ENCODE data around the gene CAMTA1.

The CAMTA1 gene

DNA sequence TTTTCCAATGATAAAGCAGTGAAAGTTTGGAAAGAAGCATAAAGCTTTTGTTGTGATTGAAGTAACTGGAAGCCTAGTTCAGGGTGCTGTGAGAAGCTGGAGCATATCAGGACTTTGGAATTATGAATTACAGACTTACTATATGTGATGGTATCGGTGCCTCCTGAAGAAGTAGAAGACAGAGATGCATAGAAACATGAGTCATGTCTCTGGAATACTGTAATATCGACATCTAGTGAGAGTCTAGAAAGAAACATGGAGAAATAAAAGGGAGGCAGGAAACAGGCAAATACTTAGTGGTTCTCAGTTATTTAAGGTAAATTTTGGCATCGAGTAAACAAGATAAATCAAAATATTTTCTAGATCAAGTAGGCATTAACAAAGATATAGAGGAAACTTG, 103.0 kb downstream of the CAMTA1 start:
- no peak overlapping the region for H3K4me3 ChIP-seq (ENCODE audit: control insufficient read depth, low read depth, low read length)
- no peak for DNase-seq (ENCODE audit: low read depth)
- TF ChIP-seq, protein P1, sequence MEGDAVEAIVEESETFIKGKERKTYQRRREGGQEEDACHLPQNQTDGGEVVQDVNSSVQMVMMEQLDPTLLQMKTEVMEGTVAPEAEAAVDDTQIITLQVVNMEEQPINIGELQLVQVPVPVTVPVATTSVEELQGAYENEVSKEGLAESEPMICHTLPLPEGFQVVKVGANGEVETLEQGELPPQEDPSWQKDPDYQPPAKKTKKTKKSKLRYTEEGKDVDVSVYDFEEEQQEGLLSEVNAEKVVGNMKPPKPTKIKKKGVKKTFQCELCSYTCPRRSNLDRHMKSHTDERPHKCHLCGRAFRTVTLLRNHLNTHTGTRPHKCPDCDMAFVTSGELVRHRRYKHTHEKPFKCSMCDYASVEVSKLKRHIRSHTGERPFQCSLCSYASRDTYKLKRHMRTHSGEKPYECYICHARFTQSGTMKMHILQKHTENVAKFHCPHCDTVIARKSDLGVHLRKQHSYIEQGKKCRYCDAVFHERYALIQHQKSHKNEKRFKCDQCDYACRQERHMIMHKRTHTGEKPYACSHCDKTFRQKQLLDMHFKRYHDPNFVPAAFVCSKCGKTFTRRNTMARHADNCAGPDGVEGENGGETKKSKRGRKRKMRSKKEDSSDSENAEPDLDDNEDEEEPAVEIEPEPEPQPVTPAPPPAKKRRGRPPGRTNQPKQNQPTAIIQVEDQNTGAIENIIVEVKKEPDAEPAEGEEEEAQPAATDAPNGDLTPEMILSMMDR (conservative IDR thresholded peaks at IDR 0.05; ENCODE audit: control insufficient read depth, insufficient read depth, low read depth, low read length), result no peak

GRCh38 chr1:6888870-6889269, 103.6 kb downstream of the CAMTA1 start:
- TF ChIP-seq, protein P1 (conservative IDR thresholded peaks at IDR 0.05; ENCODE audit: control insufficient read depth, insufficient read depth, low read depth, low read length), result no peak
- no peak for DNase-seq (ENCODE audit: low read depth)
- no peak overlapping the region for H3K4me3 ChIP-seq (ENCODE audit: control insufficient read depth, low read depth, low read length)

GRCh38 chr1:6889875-6890480, 104.7 kb downstream of the CAMTA1 start:
- TF ChIP-seq, protein P1 (conservative IDR thresholded peaks at IDR 0.05; ENCODE audit: control insufficient read depth, insufficient read depth, low read depth, low read length), result peak; percentile 86
- peak; percentile 65 for DNase-seq (ENCODE audit: low read depth)
- H3K4me3 ChIP-seq (ENCODE audit: control insufficient read depth, low read depth, low read length), result no peak overlapping the region

DNA sequence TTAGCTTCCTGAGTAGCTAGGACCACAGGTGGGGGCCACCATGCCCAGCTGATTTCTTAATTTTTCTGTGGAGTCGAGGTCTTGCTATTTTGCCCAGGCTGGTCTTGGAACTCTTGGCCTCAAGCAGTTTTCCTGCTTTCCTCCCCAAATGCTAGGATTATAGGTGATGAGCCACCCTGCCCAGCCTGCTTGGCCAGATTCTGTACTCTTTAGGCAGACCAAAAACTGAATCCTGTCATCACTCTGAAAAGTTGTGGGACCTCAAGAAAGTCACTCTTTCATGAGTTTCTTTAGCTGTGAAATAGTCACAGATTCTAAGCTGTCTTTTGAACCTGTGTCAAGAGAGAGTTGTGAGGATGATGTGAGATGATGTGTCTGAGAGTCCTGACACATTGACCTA, 105.4 kb downstream of the CAMTA1 start:
- no peak overlapping the region for H3K4me3 ChIP-seq (ENCODE audit: control insufficient read depth, low read depth, low read length)
- TF ChIP-seq, protein P1 (conservative IDR thresholded peaks at IDR 0.05; ENCODE audit: control insufficient read depth, insufficient read depth, low read depth, low read length), result no peak
- DNase-seq (ENCODE audit: low read depth), result no peak

DNA sequence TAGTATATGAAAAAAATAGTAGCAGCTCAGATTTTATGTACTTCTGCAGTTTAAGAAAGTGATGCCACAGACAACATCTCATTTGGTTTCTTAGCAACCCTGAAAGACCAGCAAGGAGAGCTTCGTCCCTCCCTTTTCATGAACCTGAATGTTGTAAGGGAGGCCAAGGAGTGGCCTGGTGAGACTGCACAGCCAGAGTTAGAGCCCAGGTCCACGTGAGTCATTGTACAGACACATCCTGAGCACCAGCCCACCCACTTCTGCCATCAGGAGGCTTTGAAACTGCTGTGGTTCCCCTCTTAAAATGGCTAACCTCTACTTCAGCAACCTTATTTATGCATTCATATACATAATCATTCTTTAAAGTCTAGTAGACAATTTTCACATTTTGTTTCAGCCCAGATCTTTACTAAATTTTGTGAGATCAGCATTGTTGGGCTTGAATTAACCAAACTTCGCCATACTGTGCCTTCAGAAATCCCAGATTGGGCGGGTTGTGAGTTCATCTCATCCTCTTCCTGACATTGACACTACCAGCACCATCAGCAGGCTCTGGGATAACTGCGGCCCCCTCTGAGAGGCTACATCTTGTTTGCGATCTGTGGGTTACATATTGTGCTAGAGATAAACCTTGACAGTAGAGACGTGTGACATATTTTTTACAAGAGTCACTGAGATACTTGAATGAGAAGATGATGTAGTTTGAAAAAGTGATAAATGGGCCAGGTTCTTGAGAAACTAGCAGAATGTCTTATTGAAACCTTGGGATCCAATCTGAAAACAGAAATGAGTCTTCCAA, 106.7 kb downstream of the CAMTA1 start:
- DNase-seq (ENCODE audit: low read depth), result peak; percentile 54
- no peak overlapping the region for H3K4me3 ChIP-seq (ENCODE audit: control insufficient read depth, low read depth, low read length)
- TF ChIP-seq, protein P1 (conservative IDR thresholded peaks at IDR 0.05; ENCODE audit: control insufficient read depth, insufficient read depth, low read depth, low read length), result no peak

DNA sequence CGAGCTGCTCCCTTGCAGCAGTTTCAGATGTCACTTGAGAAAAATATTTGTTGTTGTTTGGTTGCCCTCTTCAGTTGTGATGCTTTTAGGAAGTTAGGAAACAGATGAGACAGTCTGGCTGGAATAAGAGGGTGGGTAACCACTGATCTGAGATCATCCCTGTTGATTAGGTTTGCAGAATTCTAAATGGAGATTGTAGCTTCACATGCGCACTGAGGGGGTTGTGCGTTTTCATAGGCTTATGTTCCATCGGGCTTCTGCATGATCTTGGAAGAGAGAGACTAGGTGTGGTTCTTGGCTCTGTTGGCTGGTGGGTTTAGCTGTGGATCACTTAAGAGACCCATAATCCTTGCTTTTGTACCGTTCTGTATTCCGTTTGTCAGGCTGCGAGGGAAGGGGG, 108.1 kb downstream of the CAMTA1 start:
- DNase-seq (ENCODE audit: low read depth), result no peak

More for the DNA sequence above, 108.1 kb downstream of the CAMTA1 start:
- H3K4me3 ChIP-seq (ENCODE audit: control insufficient read depth, low read depth, low read length), result no peak overlapping the region
- TF ChIP-seq, protein P1 (conservative IDR thresholded peaks at IDR 0.05; ENCODE audit: control insufficient read depth, insufficient read depth, low read depth, low read length), result no peak

Measured in fibroblast of mammary gland (primary cell).